ENCODE results near the gene TP73. TPM values are rescaled to one million over a fixed set of nuclear protein-coding genes. Genes with fewer than 3 reads are reported as not detected.

The TP73 gene
- total and polyA plus RNA-seq, 8 donors = 0.11 to 0.51 (median 0.28) TPM

DNA sequence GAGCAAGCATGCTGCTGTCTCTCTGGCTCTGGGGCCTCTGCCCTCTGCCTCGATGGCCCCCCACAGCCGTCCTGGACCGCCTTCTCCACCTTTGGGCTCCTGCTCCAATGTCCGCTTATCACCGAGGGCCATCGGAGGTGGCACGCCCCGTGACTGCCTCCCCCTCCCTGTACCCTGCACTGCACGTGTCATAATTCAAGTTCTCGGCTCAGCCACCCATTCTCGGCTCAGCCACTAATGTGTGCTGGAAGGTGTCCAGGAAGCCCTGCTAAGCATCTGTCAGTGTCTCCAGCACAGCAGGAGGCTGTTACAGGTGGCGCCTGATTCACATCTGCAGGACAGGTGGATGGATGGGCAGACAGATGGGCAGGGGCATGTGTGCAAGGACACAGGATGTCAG, 45.5 kb downstream of the TP73 start:
- no peaks in the 10 kb centered on the region for H3K9me3 ChIP-seq
- H3K36me3 ChIP-seq = no peaks in the 10 kb centered on the region
- H3K4me3 ChIP-seq = no peak overlapping the region
- H3K27me3 ChIP-seq = no peaks in the 10 kb centered on the region
- H3K4me1 ChIP-seq = no peaks in the 10 kb centered on the region
- ATAC-seq (peak in 3 of 4 donors; percentile 14 to 75 (median 65)), FAIRE-seq (no peak), DNase-seq (peak in 1 of 6 donors; percentile 23)
- 46 to 51% methylated on average over 12 of the region's 12 CpGs for WGBS, 2 donors
- TF ChIP-seq, protein P1, sequence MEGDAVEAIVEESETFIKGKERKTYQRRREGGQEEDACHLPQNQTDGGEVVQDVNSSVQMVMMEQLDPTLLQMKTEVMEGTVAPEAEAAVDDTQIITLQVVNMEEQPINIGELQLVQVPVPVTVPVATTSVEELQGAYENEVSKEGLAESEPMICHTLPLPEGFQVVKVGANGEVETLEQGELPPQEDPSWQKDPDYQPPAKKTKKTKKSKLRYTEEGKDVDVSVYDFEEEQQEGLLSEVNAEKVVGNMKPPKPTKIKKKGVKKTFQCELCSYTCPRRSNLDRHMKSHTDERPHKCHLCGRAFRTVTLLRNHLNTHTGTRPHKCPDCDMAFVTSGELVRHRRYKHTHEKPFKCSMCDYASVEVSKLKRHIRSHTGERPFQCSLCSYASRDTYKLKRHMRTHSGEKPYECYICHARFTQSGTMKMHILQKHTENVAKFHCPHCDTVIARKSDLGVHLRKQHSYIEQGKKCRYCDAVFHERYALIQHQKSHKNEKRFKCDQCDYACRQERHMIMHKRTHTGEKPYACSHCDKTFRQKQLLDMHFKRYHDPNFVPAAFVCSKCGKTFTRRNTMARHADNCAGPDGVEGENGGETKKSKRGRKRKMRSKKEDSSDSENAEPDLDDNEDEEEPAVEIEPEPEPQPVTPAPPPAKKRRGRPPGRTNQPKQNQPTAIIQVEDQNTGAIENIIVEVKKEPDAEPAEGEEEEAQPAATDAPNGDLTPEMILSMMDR (IDR thresholded peaks at IDR 0.05) = no peak
- intact Hi-C loops (cut with DNase I) = no loop called here
- H3K27ac ChIP-seq = no peak overlapping the region

DNA sequence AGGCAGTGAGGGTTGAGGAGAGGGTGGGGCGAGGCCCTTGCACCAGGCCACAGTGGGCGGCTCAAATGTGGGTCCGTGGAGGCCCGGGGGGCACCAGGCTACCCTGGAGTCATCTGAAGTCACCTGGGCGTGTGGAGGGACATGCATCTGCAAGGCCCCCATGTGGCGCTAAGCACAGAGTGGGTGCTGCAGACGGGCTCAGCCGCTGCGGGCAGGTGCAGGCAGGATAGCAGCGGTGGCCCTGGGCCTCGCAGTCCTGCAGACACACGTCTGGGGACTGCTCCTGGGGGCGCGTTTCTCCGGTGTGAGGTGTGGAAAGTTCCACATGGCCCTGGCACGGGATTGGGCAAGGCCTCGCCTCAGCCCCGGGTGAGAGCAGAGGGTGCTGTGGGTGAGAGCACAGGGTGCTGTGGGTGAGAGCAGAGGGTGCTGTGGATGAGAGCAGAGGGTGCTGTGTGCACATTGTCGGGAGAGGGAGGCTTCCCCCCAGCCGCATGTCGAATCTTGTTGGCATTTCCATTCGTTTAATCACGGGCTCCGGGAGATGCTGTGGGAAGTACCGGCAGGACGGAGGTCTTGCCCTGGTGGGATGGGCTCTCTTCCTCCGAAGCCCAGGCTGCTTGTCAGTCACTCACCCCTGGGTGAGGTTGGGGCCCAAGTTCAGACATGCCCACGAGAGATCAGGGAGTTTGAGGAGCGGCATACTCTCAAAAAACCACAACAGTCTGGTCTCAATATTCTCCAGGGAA, 46.5 kb downstream of the TP73 start:
- no peak overlapping the region for H3K27ac ChIP-seq
- H3K4me1 ChIP-seq = no peaks in the 10 kb centered on the region
- no peaks in the 10 kb centered on the region for H3K27me3 ChIP-seq
- intact Hi-C loops (cut with DNase I) = no loop called here
- TF ChIP-seq, protein P1 (IDR thresholded peaks at IDR 0.05) = no peak
- no peak for ATAC-seq
- no peak for FAIRE-seq
- no peak overlapping the region for H3K4me3 ChIP-seq
- no peak for DNase-seq
- no peaks in the 10 kb centered on the region for H3K9me3 ChIP-seq
- WGBS, 2 donors = 82 to 88% methylated on average over 29 of the region's 29 CpGs
- H3K36me3 ChIP-seq = no peaks in the 10 kb centered on the region

DNA sequence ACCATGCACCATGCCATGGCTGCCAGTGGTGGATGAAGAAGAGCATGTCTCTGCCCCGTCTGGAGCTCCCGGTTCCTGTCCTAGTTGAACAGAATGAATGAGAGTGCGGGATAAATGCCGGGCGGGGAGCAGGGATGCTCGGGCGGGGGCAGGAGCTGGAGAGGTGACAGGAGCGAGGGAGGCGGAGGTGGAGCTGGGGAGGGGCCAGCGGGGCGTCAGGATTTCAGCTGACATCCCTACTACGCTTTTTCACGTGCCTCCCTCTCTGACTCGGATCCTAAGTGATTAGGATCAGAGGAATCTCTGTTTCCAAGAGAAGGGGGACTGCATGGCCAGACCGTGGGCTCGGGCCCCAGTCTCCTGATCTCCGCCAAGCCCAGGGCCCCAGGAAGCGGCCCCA, 47.3 kb downstream of the TP73 start:
- H3K27me3 ChIP-seq = no peaks in the 10 kb centered on the region
- no peak overlapping the region for H3K4me3 ChIP-seq
- ATAC-seq (no peak), DNase-seq (no peak), FAIRE-seq (no peak)
- TF ChIP-seq, protein P1 (IDR thresholded peaks at IDR 0.05) = no peak
- H3K27ac ChIP-seq = no peak overlapping the region
- no peaks in the 10 kb centered on the region for H3K36me3 ChIP-seq
- no peaks in the 10 kb centered on the region for H3K4me1 ChIP-seq
- intact Hi-C loops (cut with DNase I) = no loop called here
- WGBS, 2 donors = 58 to 70% methylated on average over 18 of the region's 18 CpGs
- no peaks in the 10 kb centered on the region for H3K9me3 ChIP-seq

DNA sequence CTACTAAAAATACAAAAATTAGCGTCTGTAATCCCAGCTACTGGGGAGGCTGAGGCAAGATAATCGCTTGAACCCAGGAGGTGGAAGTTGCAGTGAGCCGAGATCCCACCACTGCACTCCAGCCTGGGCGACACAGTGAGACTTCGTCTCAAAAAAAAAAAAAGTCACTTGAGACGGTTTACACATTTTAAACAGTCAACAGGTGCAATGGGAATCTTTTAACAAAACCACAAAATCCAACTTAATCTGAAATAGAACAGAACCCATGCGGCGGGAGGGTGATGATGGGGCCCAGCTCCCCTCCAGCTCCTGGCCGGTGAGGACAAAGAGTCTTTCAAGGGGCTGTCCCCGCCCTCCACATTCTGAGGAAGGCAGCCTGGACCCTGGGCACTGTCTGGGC, 48.3 kb downstream of the TP73 start:
- no peak for DNase-seq
- Histone ChIP-seq H3K27me3 (no peaks in the 10 kb centered on the region), H3K4me3 (no peak overlapping the region), H3K9me3 (no peaks in the 10 kb centered on the region), H3K27ac (no peak overlapping the region), H3K4me1 (no peaks in the 10 kb centered on the region), H3K36me3 (no peaks in the 10 kb centered on the region)
- no peak for FAIRE-seq
- TF ChIP-seq, protein P1 (IDR thresholded peaks at IDR 0.05) = no peak
- no peak for ATAC-seq
- WGBS, 2 donors = 76 to 90% methylated on average over 10 of the region's 10 CpGs
- intact Hi-C loops (cut with DNase I) = no loop called here

DNA sequence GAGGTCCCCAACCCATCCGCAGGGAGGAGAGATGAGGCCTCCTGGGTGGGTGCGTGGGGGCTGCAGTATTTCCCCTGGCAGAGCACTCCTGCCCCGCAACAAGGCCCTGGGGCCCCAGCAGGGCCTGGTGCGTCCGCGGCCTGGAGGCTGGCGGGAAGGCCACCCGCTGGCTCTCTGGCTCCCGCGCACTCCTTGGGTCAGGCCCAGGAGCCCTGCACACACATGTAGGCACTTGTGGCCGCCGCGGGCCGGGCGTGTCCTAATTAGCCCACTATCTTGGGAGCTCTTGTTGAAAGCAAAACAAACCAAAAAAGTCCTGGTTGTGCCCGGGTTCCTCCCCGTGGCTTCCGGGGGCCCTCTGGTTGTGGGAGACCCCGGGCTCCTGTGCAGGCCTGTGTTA, 50.2 kb downstream of the TP73 start:
- DNase-seq (no peak), FAIRE-seq (no peak), ATAC-seq (no peak)
- Histone ChIP-seq H3K9me3 (no peaks in the 10 kb centered on the region), H3K4me1 (no peaks in the 10 kb centered on the region), H3K4me3 (no peak overlapping the region), H3K36me3 (no peaks in the 10 kb centered on the region), H3K27ac (no peak overlapping the region), H3K27me3 (no peaks in the 10 kb centered on the region)
- intact Hi-C loops (cut with DNase I) = no loop called here
- TF ChIP-seq, protein P1 (IDR thresholded peaks at IDR 0.05) = no peak
- 60 to 69% methylated on average over 19 of the region's 19 CpGs for WGBS, 2 donors
